Breast epithelium (tissue), 4 donors: ENCODE measurements around the gene PDGFD. TPM values are rescaled to one million over a fixed set of nuclear protein-coding genes. Genes with fewer than 3 reads are reported as not detected.

Experiments
- DNase-seq, 2 donors: peaks; one replicate each; pipeline ENCODE4 v3.0.0-alpha.2; 2019; ENCODE audit warnings: low spot score in 2 of 2
- H3K27ac ChIP-seq, 2 donors: fragments of 200-600 bp; sonication (generic) in 1 of 2; one replicate each; pipeline ENCODE4 v1.5.1; 2016 to 2019; ENCODE audit warnings: mild to moderate bottlenecking in 1 of 2
- H3K27me3 ChIP-seq, 2 donors: fragments of 200-600 bp; sonication (generic) in 1 of 2; one replicate each; pipeline versions ENCODE4 v1.5.1 to v1.6.0; 2017 to 2019; ENCODE audit warnings: control low read depth in 1 of 2, mild to moderate bottlenecking in 1 of 2
- H3K36me3 ChIP-seq: fragments of 200-600 bp; one replicate; pipeline ENCODE4 v1.5.1; 2019
- H3K4me1 ChIP-seq, 2 donors: fragments of 200-600 bp; sonication (generic); one replicate each; pipeline ENCODE4 v1.5.1; 2016 to 2019; ENCODE audit warnings: control low read depth in 1 of 2
- H3K4me3 ChIP-seq, 3 donors: fragments of 200-600 bp; sonication (generic); 1 replicate in 2 of 3; 2 replicates in 1 of 3; pipeline ENCODE4 v1.5.1; 2016 to 2019; ENCODE audit warnings: mild to moderate bottlenecking in 3 of 3, moderate library complexity in 2 of 3
- H3K9me3 ChIP-seq, 2 donors: fragments of 200-600 bp; sonication (generic) in 1 of 2; one replicate each; pipeline ENCODE4 v1.5.1; 2016 to 2019; ENCODE audit warnings: control low read depth in 1 of 2
- POLR2A ChIP-seq: fragments of 450-650 bp; IDR thresholded peaks from one replicate; pipeline ENCODE4 v1.6.1; 2016; ENCODE audit warnings: antibody characterized with exemption, mild to moderate bottlenecking, moderate library complexity
- POLR2AphosphoS5 ChIP-seq, 3 donors: sonication (generic); formaldehyde crosslinking; IDR thresholded peaks; one replicate each; pipeline ENCODE4 v1.6.1; 2017; ENCODE audit warnings: antibody characterized with exemption in 3 of 3
- intact Hi-C: fragments of 100-400 bp; cut with DNase I; formaldehyde crosslinking; loops from one replicate; pipeline ENCODE4 v1.15.1; 2023; ENCODE audit warnings: low total_unique reads
- total RNA-seq, 3 donors: library from RNA; depleted of rRNA; stranded (reverse); fragments of >200 nt; gene quantifications; one replicate each; pipeline ENCODE4 v1.1.0, GENCODE V29; 2016
- TF ChIP-seq, protein P1 (sequence below), 3 donors: fragments of 450-650 bp; IDR thresholded peaks; one replicate each; pipeline ENCODE4 v1.5.1; 2016 to 2017; ENCODE audit warnings: antibody characterized with exemption in 3 of 3, mild to moderate bottlenecking in 3 of 3, moderate library complexity in 3 of 3

Gene PDGFD
- total RNA-seq, 3 donors from 2014 or later = 21.8 to 76.0 (median 53.1) TPM

GRCh38 chr11:103959279-103959942, 204.5 kb downstream of the PDGFD start:
- intact Hi-C loops = no loop called here
- no peaks in the 10 kb centered on the region for H3K27me3 ChIP-seq
- peaks cover 0 to 9% of the 10 kb centered on the region in 2 donors for H3K9me3 ChIP-seq
- no peak overlapping the region for H3K27ac ChIP-seq
- no peaks in the 10 kb centered on the region for H3K4me1 ChIP-seq
- H3K4me3 ChIP-seq = no peak overlapping the region
- no peak for TF ChIP-seq POLR2A
- TF ChIP-seq POLR2AphosphoS5 (IDR thresholded peaks at IDR 0.05) = no peak
- TF ChIP-seq, protein P1, sequence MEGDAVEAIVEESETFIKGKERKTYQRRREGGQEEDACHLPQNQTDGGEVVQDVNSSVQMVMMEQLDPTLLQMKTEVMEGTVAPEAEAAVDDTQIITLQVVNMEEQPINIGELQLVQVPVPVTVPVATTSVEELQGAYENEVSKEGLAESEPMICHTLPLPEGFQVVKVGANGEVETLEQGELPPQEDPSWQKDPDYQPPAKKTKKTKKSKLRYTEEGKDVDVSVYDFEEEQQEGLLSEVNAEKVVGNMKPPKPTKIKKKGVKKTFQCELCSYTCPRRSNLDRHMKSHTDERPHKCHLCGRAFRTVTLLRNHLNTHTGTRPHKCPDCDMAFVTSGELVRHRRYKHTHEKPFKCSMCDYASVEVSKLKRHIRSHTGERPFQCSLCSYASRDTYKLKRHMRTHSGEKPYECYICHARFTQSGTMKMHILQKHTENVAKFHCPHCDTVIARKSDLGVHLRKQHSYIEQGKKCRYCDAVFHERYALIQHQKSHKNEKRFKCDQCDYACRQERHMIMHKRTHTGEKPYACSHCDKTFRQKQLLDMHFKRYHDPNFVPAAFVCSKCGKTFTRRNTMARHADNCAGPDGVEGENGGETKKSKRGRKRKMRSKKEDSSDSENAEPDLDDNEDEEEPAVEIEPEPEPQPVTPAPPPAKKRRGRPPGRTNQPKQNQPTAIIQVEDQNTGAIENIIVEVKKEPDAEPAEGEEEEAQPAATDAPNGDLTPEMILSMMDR (IDR thresholded peaks at IDR 0.05) = no peak
- DNase-seq = no peak
- no peaks in the 10 kb centered on the region for H3K36me3 ChIP-seq

GRCh38 chr11:103958475-103959215, 205.3 kb downstream of the PDGFD start:
- no peaks in the 10 kb centered on the region for H3K27me3 ChIP-seq
- H3K36me3 ChIP-seq = no peaks in the 10 kb centered on the region
- no peak for DNase-seq
- TF ChIP-seq, protein P1 (IDR thresholded peaks at IDR 0.05) = no peak
- TF ChIP-seq POLR2A (no peak), POLR2AphosphoS5 (IDR thresholded peaks at IDR 0.05) (no peak)
- no peak overlapping the region for H3K27ac ChIP-seq
- no peaks in the 10 kb centered on the region for H3K4me1 ChIP-seq
- no peak overlapping the region for H3K4me3 ChIP-seq
- intact Hi-C loops = no loop called here
- peaks cover 0 to 9% of the 10 kb centered on the region in 2 donors for H3K9me3 ChIP-seq

GRCh38 chr11:103953797-103954486, 210.0 kb downstream of the PDGFD start:
- no peak overlapping the region for H3K4me3 ChIP-seq
- TF ChIP-seq POLR2A (no peak), POLR2AphosphoS5 (IDR thresholded peaks at IDR 0.05) (no peak)
- TF ChIP-seq, protein P1 (IDR thresholded peaks at IDR 0.05) = no peak
- no peaks in the 10 kb centered on the region for H3K36me3 ChIP-seq
- H3K9me3 ChIP-seq = no peaks in the 10 kb centered on the region
- no peaks in the 10 kb centered on the region for H3K4me1 ChIP-seq
- no peak overlapping the region for H3K27ac ChIP-seq
- intact Hi-C loops = no loop called here
- DNase-seq = no peak
- no peaks in the 10 kb centered on the region for H3K27me3 ChIP-seq

GRCh38 chr11:103949781-103950180, 214.2 kb downstream of the PDGFD start:
- no peak for DNase-seq
- no peaks in the 10 kb centered on the region for H3K4me1 ChIP-seq
- intact Hi-C loops = no loop called here
- H3K27me3 ChIP-seq = no peaks in the 10 kb centered on the region
- TF ChIP-seq, protein P1 (IDR thresholded peaks at IDR 0.05) = no peak
- no peak for TF ChIP-seq POLR2AphosphoS5 (IDR thresholded peaks at IDR 0.05)
- no peak for TF ChIP-seq POLR2A
- no peak overlapping the region for H3K27ac ChIP-seq
- H3K9me3 ChIP-seq = no peaks in the 10 kb centered on the region
- H3K36me3 ChIP-seq = no peaks in the 10 kb centered on the region
- no peak overlapping the region for H3K4me3 ChIP-seq
